HG02798 (cell line): Measurements from ENCODE around the gene JMJD7.

Source experiments
- ATAC-seq: cut with Tn5 transposase; IDR thresholded peaks from one replicate; pipeline ENCODE4 v1.9.1; 2021; ENCODE audit warnings: mild to moderate bottlenecking; ENCODE audit not compliant: unreplicated experiment, poor library complexity

The JMJD7 gene

GRCh38 chr15:41798607-41799487, 29.0 kb upstream of the JMJD7 start:
- ATAC-seq: no peak

DNA sequence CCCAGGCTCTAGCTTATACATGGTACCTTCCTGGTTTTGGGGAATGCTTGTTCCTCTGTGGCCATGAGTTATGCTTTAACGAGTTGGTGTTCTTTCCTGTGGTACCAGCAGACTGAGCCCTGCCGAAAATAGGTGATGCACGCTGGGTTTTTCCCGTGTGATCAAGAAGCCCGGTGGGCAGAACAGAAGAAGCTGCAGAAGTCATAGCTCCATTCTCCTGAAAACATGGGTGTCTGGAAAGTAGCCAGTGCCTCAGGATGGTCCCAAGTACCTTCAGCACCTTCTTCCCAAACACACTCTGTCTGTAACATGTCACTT, 28.4 kb upstream of the JMJD7 start:
- ATAC-seq: no peak

DNA sequence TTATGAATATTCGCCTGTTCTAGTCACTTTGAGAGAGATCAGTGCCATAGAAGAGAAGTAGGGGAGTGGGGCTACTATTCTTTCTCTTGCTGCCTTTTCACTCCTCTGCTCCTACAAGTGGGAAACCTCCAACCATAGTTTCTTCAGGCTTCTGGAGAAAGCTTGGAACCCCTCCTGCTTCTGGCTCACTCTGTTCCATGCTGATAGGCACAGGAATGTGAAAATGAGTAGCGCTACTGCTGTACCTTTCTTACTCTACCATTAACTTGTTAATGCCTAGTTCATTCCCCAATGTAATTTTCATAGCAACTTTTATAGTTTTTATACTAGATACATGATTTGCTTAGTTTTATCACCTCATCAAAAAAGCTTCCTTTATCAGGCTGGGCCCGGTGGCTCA, 26.7 kb upstream of the JMJD7 start:
- ATAC-seq: no peak

GRCh38 chr15:41801850-41802455, 25.9 kb upstream of the JMJD7 start:
- ATAC-seq: no peak

DNA sequence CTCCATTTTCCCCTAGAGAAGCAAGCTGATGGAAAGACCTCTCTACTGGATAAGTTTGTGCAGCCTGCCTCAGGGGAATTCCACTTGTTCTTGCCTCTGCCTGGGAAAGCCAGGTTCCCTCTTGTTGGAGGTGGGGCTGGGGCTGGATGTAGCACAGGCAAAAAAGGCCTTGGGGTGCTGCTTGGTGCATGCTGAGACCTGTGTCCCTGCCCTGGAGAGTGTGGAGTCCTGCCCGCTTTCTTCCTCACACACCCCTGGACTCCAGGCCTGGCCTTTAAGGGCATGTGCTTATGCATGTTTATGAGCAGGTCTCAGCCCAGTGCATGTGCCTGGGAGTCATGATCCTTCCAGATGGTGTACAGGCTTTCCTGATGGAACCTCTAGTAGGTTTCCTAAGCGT, 23.5 kb upstream of the JMJD7 start:
- no peak for ATAC-seq

GRCh38 chr15:41804916-41805666, 22.8 kb upstream of the JMJD7 start:
- no peak for ATAC-seq

DNA sequence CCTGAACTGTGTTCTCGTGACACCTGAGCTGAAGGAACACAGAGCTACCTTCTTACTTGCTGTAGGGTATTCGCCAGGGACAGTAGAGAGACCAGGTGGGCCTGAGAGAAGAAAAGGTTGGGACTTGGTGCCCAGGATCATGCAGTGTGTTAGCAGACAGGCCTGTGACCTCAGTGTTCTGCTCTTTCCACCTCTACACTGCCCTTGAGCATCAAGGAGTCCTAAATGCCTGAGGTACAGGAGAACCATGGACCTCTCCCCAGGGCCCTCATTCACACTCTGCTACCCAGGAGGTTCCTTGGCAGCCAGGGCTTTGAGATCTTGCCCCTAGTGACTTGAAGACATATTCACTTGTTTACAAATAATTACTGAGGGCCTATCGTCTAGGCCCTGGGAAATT, 22.2 kb upstream of the JMJD7 start:
- ATAC-seq: no peak

GRCh38 chr15:41806291-41807181, 21.4 kb upstream of the JMJD7 start:
- ATAC-seq: no peak

DNA sequence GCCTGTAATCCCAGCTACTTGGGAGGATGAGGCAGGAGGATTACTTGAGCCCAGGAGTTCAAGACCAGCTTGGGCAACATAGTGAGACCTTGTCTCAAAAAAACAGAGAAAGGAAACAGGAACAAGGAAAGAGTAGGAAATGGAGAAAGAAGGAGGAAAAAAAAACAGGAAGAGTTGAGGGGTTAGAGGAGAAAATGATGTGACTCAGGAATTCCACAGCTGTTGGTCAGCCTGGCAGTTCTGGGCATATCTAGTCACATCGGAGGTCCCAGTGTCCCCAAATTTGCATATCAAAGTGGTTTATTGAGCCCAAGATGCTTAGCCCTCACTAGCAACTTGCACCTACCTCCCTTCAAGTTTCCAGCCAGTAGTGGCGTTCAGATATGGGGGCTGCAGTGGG, 18.8 kb upstream of the JMJD7 start:
- no peak for ATAC-seq

- no peak for ATAC-seq
These were observed 18.2 kb upstream of the JMJD7 start for GRCh38 chr15:41809526-41810220.

DNA sequence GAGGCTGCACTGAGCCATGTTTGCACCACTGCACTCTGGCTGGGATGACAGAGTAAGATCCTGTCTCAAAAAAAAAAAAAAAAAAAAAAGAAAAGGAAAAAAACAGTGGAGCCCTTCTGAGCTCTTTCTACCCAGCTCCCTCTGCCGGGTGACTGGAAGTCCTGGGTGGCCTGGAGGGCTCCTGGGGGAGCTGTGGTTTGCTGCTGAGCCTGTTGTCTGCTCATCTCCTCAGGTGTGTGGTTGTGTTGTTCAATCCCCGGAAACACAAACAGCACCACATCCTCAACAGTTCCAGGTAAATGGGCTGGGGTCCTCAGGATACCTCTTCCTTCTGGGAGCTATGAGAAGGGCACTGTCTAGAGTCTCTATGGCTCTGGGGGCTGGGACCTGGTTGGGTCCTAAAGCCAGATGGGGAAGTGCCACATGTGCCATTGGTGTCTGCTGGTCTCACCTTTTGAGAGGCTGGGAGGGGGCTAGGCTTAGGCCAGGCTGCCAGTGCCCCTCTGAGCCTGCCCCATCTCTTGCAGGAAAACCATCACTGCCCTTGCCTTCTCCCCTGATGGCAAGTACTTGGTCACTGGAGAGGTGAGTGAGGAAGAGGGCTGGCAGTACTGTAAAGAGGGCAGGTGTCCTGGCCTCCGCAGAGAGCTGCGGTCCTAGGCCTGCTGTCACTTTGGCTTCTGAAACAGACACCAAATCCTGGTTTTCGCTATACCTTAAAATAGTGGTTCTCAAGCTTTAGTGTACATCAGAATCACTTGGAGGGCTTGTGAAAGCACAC, 17.1 kb upstream of the JMJD7 start:
- no peak for ATAC-seq

DNA sequence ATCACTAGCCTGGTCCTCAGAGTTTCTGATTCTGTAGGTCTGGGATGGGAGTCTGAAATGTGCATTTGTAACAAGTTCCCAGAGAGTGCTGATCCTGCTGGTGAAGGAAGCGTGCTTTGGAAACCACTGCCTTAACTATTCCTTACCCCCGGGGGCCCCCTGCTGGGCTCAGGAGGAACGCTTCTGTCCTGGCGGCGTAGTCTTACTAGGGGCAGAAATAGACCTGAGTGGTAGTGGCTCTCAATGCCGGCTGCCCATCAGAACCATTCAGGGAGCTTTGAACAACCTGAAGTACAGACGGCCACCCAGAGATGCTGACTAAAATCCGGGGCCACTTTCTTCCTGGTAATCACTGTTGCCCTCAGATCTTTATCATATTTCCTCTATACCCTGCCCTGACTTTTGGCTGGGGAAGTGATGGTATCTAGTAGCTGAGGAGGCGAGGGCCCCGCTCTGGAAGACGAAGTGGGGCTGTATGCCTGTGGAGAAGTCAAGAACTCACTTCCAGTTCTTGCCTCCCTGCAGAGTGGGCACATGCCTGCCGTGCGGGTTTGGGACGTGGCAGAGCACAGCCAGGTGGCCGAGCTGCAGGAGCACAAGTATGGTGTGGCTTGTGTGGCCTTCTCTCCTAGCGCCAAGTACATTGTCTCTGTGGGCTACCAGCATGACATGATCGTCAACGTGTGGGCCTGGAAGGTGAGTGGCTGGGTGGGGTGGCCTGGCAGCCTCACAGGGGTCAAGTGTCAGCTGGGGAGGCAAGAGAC, 16.3 kb upstream of the JMJD7 start:
- ATAC-seq: peak; percentile 56

DNA sequence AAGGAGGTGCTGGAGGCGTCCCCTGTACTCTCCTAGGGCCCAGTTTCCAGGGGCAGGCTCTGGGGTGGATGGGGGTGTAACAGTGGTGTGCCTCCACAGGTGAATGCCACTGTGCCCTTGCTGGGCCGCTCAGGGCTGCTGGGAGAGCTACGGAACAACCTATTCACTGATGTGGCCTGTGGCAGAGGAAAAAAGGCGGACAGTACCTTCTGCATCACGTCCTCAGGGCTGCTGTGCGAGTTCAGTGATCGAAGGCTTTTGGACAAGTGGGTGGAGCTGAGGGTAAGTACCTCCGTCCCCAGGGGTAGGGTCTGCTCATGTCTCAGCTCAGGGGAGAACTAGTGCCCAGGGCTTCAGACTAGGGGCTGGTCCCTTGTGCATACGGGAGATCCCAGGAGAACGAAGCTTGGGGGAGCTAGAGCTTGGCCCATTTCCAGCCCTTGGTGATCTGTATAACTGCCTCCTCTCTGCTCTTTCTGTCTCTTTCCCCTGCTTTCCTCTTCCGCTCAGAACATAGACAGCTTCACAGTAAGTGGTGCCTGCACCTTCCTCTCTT, 15.0 kb upstream of the JMJD7 start:
- ATAC-seq: no peak

- ATAC-seq: no peak
These were observed 14.5 kb upstream of the JMJD7 start for GRCh38 chr15:41813426-41813825.

DNA sequence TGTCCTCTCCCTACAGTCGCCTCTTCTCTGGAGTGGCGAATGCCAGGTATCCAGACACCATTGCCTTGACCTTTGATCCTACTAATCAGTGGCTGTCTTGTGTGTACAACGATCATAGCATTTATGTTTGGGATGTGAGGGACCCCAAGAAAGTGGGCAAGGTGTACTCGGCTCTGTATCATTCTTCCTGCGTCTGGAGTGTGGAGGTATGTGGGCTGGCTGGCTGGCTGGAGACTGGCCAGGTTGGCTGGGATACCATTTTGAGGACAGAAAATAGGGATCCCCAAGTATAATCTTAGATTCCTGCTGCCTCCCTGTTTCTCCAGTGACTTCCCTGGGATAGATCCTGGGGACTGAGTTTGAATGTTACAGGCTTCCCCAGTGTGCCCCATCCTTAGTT, 13.4 kb upstream of the JMJD7 start:
- ATAC-seq: no peak

- no peak for ATAC-seq
These were observed 11.1 kb upstream of the JMJD7 start for GRCh38 chr15:41816788-41817187.

DNA sequence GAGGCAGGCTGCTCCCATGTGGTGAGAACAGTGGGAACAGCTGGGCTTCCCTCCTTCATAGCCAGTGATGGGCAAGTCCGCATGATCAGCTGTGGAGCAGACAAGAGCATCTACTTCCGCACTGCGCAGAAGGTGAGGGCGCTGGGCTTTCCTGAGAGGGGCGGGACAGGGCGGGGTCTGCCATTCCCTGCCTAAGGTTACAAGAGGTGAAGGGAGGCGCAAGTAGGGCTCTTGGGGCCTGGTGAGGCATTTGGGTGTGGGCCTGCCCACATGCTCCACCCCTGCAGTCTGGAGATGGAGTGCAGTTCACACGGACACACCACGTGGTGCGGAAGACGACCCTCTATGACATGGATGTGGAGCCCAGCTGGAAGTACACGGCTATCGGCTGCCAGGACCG, 10.6 kb upstream of the JMJD7 start:
- ATAC-seq: no peak

DNA sequence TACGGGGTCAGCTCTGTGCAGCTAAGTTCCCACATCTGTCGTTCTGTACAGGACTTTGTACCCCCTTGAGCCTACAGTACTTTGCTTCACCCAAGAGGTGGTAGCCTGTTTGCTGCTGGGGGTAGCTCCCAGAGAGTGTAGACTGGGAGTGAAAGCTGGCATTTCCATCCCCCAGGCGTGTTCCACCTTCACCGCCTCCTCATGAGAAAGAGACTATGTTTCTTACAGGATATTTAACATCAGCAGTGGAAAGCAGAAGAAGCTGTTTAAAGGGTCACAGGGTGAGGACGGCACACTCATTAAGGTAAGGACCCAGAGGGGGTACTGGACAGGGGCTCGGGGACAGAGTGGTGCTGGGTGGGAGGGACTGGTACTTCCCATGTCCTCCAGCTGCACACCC, 10.1 kb upstream of the JMJD7 start:
- ATAC-seq: no peak
